OCI-LY3 (cell line): ENCODE results near the gene RPL36.

ENCODE experiments used
- H2AFZ ChIP-seq: fragments of 200-600, 300-600 bp; shearing (Covaris generic); 2 replicates; pipeline ENCODE4 v1.6.0; 2014; ENCODE audit warnings: antibody characterized with exemption, low read depth, low read length
- H3K27ac ChIP-seq: fragments of 200-600, 300-600 bp; sonication (generic); 2 replicates; pipeline ENCODE4 v1.5.1; 2014; ENCODE audit warnings: mild to moderate bottlenecking, low read length, moderate library complexity, mixed read lengths
- H3K27me3 ChIP-seq: fragments of 200-600, 300-600 bp; sonication (generic); 2 replicates; pipeline ENCODE4 v1.6.1; 2014; ENCODE audit warnings: low read depth, low read length, mixed read lengths
- H3K36me3 ChIP-seq: fragments of 200-600, 300-600 bp; sonication (generic); replicated peaks from 2 replicates; pipeline ENCODE3; 2014; ENCODE audit warnings: low read depth, low read length, mixed read lengths
- H3K4me1 ChIP-seq: fragments of 300-600, 200-600 bp; sonication (generic); 2 replicates; pipeline ENCODE4 v1.6.1; 2014; ENCODE audit warnings: low read length, mixed read lengths
- H3K4me2 ChIP-seq: fragments of 200-600, 300-600 bp; sonication (generic); 2 replicates; pipeline ENCODE4 v1.6.1; 2014; ENCODE audit warnings: low read length, mixed read lengths
- H3K4me3 ChIP-seq: fragments of 300-600, 200-600 bp; sonication (generic); 2 replicates; pipeline ENCODE4 v1.5.1; 2014; ENCODE audit warnings: antibody characterized with exemption, mild to moderate bottlenecking, low read length, moderate library complexity
- H3K79me2 ChIP-seq: fragments of 300-600, 200-600 bp; shearing (Covaris generic); 2 replicates; pipeline ENCODE4 v1.6.1; 2014; ENCODE audit warnings: mild to moderate bottlenecking, low read length, mixed read lengths
- H3K9ac ChIP-seq: fragments of 300-600, 200-600 bp; shearing (Covaris generic); 2 replicates; pipeline ENCODE4 v1.6.0; 2014; ENCODE audit warnings: mild to moderate bottlenecking, low read length, moderate library complexity
- H3K9me3 ChIP-seq: fragments of 200-600, 300-600 bp; shearing (Covaris generic); 2 replicates; pipeline ENCODE4 v1.6.1; 2014; ENCODE audit warnings: low read length, mixed read lengths; ENCODE audit not compliant: insufficient read depth
- H4K20me1 ChIP-seq: fragments of 200-600, 300-600 bp; sonication (generic); 2 replicates; pipeline ENCODE4 v1.6.1; 2016; ENCODE audit warnings: low read length, mixed read lengths; ENCODE audit not compliant: insufficient read depth
- CTCF ChIP-seq: fragments of 200-600, 300-600 bp; sonication (generic); IDR thresholded peaks from 2 replicates; pipeline ENCODE4 v1.5.1; 2014; ENCODE audit warnings: antibody characterized with exemption, low read length, low read depth
- EZH2phosphoT487 ChIP-seq: fragments of 200-600 bp; shearing (Covaris generic); IDR thresholded peaks from 2 replicates; pipeline ENCODE4 v1.6.1; 2018; ENCODE audit warnings: antibody characterized with exemption, mixed run types, low read depth

Gene RPL36

DNA sequence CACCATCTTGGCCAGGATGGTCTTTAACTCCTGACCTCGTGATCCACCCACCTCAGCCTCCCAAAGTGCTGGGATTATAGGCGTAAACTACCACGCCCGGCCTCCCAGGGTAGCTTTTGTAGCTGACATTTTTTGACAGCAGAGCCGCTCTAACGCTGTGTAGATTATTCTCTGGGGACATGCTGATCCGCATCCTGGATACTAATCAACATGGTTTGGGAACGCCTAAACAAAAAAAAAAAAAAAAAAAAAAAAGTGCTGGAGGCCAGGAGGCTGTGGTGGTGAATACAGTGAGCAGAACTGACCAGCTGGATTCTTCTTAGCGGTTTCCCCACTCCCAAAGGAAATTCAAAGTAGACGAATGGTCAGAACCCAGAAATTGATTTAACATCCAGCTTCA lies 24.7 kb downstream of the RPL36 start:
- H2AFZ ChIP-seq, result no peak overlapping the region
- H3K27me3 ChIP-seq, result no peaks in the 10 kb centered on the region
- peaks cover 12% of the 10 kb centered on the region for H3K4me1 ChIP-seq
- no peak overlapping the region for H3K4me3 ChIP-seq
- H3K9ac ChIP-seq, result no peak overlapping the region
- TF ChIP-seq CTCF (no peak), EZH2phosphoT487 (no peak)
- H4K20me1 ChIP-seq, result peaks cover 49% of the 10 kb centered on the region
- no peak overlapping the region for H3K27ac ChIP-seq
- H3K9me3 ChIP-seq, result no peaks in the 10 kb centered on the region
- no peak overlapping the region for H3K4me2 ChIP-seq
- H3K79me2 ChIP-seq, result peaks cover 91% of the 10 kb centered on the region
- peaks cover 66% of the 10 kb centered on the region for H3K36me3 ChIP-seq

GRCh38 chr19:5717215-5717935 lies 27.3 kb downstream of the RPL36 start:
- no peak for TF ChIP-seq CTCF
- Histone ChIP-seq H3K36me3 (peaks cover 47% of the 10 kb centered on the region), H4K20me1 (peaks cover 49% of the 10 kb centered on the region), H3K9ac (no peak overlapping the region), H3K79me2 (peaks cover 73% of the 10 kb centered on the region), H3K4me3 (no peak overlapping the region; the same call in 1 of the 2 replicates), H3K27me3 (no peaks in the 10 kb centered on the region), H2AFZ (no peak overlapping the region), H3K4me2 (peak overlapping the region; percentile 78), H3K4me1 (peaks cover 12% of the 10 kb centered on the region), H3K9me3 (no peaks in the 10 kb centered on the region), H3K27ac (peak overlapping the region; percentile 93; the same call in 1 of the 2 replicates)

DNA sequence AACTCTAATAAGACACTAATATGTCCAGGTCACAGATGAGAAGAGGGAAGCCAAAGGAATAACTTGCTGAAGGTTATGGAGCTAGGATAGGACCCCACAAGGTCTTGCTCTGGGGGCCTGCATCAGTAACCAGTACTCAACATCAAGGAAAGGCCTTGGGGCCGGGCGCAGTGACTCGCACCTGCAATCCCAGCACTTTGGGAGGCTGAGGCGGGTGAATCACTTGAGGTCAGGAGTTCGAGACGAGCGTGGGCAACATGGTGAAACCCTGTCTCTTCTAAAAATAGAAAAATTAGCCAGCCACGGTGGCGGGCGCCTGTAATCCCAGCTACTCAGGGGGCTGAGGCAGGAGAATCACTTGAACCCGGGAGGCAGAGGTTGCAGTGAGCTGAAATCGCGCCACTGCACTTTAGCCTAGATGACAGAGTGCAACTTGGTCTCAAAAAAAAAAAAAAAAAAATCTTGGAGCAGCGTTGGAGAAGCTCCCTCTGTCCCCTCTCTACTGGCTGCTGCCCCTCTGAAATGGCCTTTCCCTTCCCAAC lies 28.0 kb downstream of the RPL36 start:
- peak overlapping the region; percentile 93 for H3K4me3 ChIP-seq
- H2AFZ ChIP-seq, result no peak overlapping the region
- no peak for TF ChIP-seq EZH2phosphoT487
- TF ChIP-seq CTCF, result no peak
- H3K27ac ChIP-seq, result peak overlapping the region; percentile 93
- H4K20me1 ChIP-seq, result peaks cover 44% of the 10 kb centered on the region
- H3K4me1 ChIP-seq, result peaks cover 12% of the 10 kb centered on the region
- no peaks in the 10 kb centered on the region for H3K9me3 ChIP-seq
- peaks cover 67% of the 10 kb centered on the region for H3K79me2 ChIP-seq
- peak overlapping the region; percentile 78 for H3K4me2 ChIP-seq
- no peaks in the 10 kb centered on the region for H3K27me3 ChIP-seq
- peaks cover 42% of the 10 kb centered on the region for H3K36me3 ChIP-seq
- H3K9ac ChIP-seq, result peak overlapping the region; percentile 92

DNA sequence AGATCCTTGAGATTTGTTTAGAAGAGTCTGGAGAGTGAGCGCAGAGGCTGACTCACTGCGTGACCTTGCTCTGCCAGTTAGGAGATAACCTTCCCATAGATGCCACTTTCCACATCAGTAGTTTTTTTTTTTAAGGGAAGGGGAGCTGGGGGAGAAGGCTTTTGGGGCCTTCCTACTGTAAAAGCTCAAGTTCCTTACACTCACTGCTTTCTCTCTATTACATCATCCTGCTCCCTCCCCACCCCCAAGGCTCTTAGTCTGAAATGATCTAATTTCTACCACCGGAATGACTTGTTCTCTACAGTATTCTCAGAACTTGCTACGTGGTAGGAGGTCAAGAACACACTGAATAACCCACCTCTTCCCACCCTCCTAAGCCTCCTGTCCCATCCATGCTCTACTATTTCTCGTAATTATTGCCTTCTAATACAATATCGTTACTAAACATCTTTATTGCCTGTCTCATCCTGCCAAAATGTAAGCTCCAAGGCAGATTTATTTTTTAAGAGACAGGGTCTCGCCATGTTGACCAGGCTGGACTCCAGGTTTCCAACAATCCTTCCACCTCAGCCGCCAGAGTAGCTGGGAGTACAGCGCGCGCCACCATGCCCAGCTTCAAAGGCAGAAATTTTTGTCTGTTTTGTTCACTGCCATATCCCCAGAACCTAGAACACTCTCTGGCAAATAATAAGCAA lies 28.6 kb downstream of the RPL36 start:
- H3K9me3 ChIP-seq, result no peaks in the 10 kb centered on the region
- no peaks in the 10 kb centered on the region for H3K27me3 ChIP-seq
- peaks cover 35% of the 10 kb centered on the region for H3K36me3 ChIP-seq
- H3K79me2 ChIP-seq, result peaks cover 61% of the 10 kb centered on the region
- H3K4me3 ChIP-seq, result peak overlapping the region; percentile 93
- H3K4me2 ChIP-seq, result peak overlapping the region; percentile 78
- peaks cover 12% of the 10 kb centered on the region for H3K4me1 ChIP-seq
- peaks cover 39% of the 10 kb centered on the region for H4K20me1 ChIP-seq
- TF ChIP-seq EZH2phosphoT487 (no peak), CTCF (no peak)
- H3K9ac ChIP-seq, result peak overlapping the region; percentile 92
- H3K27ac ChIP-seq, result peak overlapping the region; percentile 93
- no peak overlapping the region for H2AFZ ChIP-seq
